ENCODE results near the gene ELAVL3.

The ELAVL3 gene

DNA sequence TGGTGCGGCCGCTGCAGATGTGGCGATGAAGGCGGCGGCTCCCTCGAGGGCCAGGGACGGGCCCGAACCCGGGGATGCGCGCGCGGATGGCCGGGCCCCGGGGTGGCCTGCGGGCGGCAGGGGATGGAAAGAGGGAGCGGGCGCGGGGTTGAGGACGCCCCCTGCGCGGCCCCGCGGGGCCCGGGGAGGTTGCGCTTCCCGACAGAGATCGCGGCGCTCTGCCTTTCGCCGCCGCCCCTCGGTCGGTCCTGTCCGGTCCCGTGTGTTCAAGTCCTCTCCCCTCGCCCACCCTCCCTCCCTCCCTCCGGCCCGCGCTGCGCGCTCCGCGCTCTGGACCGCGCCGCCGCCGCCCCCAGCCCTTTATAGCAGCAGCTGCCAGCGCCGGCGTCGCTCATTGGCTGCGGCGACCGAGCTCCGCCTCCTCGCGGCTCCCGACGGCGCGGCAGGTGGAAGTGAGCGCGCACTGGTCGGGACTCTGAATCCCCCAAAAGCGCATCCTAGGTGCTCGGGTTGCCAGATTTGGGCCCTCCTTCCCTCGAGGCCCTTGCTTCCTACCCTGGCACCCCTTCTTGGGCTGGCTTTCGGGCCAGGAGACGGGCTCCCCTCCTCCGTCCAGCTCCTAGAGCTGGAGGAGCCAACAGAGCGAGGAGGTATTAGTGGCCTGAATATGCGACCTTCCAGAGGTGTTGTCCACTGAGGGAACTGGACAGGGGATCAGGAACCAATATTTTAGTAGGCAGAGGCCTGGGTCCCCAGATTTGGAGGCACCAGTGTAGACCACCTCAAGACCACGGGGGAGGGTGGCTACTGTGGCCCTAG, at the start of gene ELAVL3:
Gene ELAVL3 (minus strand): TSS at position 332 of the 819 bp plus-strand sequence. CDS start 438 bp downstream, outside the sequence.
- DNase-seq = no peak

DNA sequence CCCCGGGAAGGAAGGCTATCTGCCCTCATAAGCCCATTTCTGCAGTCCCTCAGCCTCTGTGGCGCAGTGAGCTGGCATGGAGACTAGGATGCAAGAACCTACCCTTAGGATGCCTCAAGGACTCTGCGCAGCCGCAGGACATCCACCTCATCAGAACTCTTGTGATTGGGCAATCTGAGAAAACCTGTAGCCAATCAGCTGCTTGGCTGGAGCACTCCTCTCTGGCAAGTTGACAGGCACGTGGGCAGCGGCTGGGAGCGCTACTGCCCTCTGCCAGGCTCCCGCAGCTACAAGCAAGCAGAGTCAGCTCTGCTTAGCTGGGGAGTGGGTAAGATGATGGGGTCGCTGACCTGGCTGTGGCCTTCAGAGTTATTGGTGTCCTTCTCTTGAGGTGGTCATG, 49.6 kb upstream of the ELAVL3 start:
- peak; percentile 77 for DNase-seq

DNA sequence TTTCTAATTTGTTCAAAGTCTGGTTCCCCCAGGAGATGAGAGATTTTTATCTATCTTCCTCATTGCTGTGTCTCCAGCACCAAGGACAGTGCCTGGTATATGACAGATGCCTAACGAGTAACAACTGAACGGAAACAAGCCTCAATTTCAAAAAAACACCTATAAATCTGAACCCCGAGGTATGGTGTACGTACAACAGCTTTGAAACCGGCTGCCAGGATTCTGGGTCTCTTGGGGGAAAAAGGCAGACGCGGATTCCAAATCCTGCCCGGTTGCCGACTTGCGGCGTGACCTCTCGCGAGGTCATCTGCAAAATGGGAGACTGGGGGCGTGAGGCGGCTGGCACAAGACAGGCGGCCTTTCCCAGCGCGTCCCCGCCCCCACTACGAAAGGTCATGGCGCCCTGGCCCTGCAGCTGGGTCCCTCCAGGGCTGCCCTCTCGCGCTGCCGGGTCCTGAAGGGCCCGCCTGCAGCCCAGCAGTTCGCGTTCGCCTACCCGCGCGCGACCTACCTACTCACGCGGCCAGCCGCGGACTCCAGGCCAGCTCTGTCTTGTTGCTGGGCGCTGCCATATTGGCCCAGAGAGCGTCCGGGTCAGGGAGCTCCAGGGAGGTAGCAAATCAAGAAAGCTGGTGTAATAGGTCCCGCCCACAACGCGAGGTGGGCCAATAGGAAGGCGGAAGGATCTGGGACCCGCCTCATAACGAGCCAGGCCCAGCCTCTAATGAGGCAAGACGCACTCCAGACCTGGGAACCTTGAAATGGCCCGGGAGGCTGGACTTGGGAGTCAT, 47.9 kb upstream of the ELAVL3 start, which contains the start of gene ECSIT:
Gene ECSIT (minus strand): TSS at position 584 of the 791 bp plus-strand sequence. CDS start 9,964 bp downstream, outside the sequence.
- DNase-seq = peak; percentile 97

DNA sequence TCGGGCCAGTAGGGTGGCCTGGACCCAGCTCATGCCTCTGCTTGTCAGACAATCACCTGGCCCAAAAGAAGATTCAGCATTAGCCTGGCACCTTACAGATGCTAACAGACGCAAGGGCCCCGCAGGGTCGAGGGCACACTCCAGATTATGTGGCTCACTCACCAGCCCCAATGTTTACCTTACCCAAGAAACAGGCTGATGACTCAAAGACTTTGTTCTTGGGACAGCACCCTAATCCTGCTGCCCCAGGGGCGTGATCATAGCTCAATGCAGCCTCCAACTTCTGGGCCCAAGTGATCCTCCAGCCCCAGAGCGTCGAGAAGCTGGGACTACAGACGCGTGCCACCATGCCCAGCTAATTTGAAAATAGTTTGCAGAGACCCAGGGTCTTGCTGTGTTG, 38.3 kb upstream of the ELAVL3 start:
- no peak for DNase-seq

DNA sequence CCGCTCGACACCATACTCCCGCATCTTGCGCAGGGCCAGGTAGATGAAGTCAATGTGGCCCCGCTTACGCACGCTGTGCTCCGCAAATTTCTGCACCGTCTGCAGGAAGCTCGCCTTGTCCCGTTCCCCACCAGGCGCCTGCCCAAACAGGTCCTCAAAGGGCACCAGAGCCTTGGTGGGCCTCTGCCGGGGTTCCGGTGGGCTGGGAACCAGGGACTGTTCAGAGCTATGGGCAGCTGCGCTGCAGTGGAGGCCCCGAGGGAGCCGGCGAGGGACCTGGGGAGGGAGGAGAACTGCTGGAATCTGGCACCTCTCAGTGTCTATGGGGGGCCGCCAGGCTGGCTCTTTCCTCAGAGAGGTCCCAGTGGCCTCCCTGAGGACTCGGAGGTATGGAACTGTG, 33.1 kb upstream of the ELAVL3 start:
- no peak for DNase-seq

DNA sequence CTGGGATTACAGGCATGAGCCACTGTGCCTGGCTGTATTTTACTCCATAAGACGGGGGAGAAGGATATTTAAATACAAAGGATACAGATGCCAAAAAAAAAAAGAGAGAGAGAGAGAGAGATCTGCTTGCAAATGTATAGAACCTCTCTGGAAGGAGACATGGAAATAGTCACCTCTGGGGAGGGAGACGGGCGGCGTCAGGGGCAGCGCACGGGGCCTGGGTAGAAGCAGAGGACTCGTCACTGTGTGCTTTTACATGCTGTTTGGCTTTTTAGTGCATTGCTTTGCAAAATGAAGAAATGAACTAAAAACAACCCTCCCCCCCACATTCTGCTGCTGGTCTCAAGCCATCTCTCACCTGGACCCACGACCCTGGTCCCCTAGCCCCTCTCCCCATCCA, 29.6 kb upstream of the ELAVL3 start:
- no peak for DNase-seq

DNA sequence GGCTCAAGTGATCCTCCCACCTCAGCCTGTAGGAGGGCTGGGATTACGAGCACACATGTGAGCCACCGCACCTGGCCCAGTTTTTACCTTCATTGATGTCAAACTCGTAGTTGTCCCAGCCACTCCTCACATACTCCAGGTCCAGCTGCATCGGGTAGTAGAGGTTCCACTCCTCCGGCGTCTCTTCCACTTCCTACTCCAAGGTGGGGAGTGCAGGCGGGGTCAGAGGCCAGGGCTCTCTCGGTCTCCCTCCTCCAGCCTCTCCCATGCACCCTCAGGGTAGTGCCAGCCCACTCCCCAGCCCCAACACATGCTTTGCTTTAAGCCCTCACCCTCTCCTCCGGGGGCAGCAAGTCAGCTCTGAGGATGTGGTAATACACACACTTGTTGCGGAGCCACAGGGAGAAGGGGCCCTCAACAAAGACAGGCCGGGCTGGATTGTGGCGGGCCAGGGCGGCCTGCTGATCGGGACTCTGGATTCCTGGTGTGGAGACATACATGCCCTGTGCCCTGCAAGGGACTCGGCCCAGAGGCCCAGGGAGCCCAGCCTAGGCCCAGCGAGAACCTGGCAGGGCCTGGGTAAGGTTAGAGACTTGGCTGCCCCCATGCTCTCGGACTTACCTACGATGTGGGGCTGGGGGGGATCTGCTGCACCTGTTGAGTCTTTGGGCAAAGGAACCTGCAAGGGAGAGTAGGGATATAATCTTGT, 26.7 kb upstream of the ELAVL3 start:
- DNase-seq = no peak

DNA sequence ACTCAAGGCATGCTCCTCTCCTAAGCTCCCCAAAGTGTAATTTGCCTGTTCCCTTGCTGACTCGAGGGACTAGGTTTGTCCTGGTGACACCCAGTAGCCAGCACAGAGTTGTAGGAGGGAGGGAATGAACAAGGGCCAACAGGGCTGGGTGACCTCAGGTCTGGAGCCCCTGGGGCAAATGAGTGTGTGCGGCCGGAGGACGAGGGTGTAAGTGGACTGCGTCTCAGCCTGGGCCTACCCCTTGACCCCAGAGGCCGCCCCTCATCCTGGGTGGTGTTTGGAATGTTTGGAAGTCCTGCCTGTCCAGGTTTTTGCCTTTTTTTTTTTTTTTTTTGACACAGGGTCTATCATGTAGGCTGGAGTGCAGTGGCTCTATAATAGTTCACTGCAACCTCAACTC, 26.1 kb upstream of the ELAVL3 start:
- DNase-seq = no peak

DNA sequence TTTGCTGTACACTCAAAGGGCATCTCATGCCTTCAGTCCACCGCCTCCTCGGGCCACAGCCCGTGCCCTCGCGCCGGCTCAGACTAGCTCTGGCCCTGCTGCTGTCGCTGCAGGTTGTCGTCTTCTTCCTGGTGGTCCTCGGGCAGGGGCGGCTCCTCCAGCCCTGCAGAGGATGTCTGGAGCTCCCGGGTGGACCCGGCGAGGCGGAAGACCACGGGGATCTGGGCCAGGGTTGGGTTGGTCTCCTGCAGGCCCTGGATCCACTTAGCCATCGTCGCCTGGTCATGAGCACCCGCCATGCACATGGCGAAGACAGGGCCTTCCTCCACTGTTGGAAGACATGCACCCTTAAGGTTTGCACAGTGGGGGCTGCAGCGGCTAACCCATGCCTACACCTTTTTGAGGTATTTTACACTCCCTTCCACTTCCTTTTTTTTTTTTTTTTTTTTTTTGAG, 25.3 kb upstream of the ELAVL3 start:
- DNase-seq = no peak

DNA sequence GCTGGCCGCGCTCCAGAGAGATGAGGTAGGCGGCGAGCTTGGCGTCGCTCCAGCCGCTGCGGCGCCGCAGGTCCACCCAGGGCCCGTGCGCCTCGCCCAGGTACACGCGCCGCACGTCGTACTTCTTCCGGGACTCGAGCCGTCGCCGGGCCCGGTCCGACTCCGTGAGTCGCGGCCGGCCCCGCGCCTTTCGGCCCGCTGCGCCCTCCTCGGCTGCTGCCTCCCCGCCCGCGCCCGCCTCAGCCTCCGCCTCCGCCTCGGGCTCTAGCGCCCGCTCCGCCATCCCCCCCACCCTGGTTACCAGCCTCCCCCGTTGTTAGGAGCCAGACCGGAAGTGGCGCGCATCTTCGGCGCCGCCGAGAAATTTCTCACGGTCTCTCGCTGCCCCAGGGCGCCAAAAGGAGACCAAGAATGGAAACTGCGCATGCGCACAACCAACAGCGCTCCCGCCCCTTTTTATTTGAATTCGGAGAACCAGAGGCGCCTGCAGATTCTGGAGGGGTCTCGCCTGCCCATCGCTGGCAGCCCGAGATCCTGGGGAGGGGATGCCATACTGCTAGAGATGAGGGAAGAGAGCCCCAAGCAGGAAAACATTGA, 24.8 kb upstream of the ELAVL3 start, which contains the start of gene ZNF653:
Gene ZNF653 (minus strand): TSS at position 336 of the 597 bp plus-strand sequence. CDS start 53 bp downstream, at position 283.
- DNase-seq = peak; percentile 96

DNA sequence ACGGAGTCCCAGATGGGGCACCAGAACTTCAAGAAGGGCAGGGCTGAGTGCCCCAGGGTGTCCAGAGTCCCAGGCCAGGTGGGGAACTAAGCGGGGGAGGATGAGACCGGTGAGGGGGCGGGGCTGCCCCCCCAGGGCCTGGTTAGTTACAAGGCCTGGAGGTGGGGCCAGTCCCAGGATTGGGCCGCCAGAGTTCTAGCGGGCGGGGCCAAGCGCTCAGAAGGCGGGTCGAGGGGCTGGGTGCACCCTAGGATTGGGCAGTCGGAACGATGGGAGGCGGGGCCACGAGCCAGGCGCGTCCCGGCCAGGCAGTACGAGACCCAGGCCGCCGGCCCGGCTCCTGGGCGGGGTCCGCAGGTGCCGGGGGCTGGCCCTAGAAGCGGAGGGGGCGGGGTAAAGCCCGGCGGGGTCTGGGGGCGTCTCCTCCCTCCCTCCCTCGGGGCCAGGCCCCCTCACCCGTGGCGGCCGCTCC, 24.2 kb upstream of the ELAVL3 start:
- DNase-seq = peak; percentile 97

DNA sequence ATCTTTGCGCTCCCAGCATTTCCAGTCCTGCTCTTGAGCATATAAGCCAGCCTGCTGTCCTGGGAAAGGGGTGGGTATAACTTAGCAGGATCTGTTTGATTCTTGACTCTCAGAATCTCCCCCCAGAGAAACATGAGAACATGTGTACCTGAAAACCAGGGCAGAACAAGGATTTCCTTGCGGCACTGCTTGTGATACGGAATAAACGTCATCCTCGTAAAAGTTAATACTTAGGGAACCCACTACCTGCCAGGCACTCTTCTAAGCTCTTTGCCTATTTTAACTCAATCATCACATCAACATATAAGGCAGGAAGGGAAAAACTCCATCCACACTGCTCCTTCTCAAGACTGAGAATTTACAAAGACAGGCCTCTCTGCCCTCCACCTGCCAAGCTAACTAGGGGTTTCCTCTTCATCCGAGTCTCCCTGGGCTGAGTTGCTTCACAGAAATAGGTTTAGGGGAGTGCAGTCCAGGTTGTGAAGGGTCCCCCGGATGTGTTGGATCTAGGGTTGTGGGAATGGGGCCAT, 23.7 kb upstream of the ELAVL3 start:
- no peak for DNase-seq

DNA sequence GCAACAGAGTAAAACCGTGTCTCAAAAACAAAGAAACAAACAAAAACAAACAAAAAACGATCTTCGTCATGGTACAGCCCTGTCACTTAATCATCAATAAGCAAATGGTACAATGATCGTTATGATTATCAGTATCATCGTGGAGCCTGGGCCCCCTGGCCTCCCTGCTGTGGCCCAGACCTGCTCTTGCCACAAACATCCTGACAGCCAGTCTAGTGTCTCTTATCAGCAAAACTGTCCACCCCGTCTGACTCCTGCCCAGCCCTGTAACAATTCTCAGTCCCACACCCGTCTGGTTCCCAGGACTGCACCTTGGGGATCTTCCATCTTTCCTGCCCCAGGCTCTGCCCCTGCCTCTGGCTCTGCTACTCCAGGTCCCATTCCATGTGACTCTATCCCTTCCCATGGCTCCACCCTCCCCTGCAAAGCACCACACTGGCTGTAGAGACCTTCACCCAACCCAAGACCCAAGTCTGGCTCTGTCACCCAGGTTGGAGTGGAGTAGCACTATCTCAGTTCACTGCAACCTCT, 19.1 kb upstream of the ELAVL3 start:
- DNase-seq = no peak

DNA sequence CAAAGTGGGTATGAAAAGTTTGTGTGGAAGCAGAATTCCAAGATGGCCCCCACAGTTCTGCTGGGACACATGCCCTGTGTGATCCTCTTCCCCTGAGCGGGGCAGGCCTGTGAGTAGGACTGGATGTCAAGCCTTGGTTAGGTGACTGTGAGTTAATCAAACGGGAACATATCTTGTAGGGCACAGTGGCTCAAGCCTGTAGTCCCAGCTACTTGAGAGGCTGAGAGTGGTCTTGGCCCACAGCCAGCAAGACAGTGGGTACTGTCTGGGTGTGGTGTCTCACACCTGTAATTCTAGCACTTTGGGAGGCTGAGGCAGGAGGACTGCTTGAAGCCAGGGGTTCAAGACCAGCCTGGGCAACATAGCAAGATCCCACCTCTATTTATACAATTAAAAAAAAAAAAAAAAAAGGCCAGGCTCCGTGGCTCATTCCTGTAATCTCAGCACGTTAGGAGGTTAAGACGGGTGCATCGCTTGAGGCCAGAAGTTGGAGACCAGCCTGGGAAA, 18.4 kb upstream of the ELAVL3 start:
- no peak for DNase-seq

DNA sequence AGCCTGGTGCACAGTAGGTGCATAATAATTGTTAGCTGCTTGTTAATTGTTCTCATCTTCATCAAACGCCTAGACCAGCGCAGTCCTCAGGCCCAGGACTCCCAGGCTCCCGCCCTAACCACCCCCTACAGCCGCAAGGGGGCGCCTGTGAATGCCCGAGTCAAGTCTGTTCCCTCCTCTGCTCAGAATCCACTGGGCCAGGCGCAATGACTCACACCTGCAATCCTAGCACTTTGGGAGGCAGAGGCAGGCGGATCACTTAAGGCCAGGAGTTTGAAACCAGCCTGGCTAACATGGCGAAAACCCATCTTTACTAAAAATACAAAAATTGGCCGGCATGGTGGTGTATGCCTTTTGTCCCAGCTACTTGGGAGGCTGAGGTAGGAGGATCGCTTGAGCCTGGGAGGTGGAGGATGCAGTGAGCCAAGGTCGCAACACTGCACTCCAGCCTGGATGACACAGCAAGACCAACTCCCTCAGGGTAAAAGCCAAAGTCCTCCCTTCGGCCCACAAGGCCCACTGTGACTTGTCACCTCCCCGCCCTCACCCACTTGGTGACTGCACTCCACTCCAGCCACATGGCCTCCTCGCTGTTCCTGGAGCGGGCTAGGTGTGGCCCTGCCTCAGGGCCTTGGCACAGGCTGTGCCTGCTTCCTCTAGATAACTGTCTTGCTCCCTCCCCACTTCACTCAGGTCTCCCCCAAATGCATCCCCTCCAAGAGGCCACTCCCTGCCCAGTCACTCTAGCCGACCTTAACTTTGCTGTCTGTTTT, 15.7 kb upstream of the ELAVL3 start:
- no peak for DNase-seq

DNA sequence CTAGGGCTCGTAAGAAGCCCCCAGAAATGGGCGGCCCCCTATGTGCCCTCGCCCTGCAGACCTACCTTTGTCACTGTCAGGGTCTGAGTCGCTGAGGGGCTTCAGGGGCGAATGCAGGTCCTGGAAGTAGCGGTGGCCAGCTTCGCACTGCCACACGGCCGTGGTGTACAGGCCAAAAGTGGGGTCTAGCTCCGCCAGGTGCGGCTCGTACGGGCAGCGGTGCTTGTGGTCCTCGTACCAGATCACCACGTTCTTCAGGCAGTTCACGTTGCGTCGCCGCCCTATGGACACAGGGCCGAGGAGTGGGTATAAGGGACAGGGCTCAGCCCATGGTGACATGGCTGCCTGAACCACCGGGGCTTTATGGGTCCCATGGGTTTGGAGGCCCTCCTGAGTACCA, 15.0 kb upstream of the ELAVL3 start:
- no peak for DNase-seq

DNA sequence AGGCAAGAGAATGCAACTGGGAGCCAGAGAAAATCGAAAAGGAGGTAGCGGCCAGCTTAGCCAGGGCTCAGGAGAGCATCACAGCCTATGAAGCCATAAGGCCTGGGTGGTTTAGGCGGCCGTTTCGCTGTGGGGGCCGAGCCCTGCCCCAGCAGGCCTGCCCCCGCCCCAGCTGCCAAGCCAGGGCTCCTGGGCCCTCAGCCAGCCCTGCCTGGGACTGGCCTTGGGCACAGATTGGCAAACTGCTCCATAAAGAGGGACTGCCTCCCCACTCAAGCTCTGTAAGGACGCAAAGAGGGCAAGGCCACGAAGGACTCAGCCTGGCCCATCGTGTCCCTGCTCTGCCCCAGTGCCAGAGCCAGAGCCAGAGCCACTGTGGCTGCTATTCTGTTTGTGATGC, 14.6 kb upstream of the ELAVL3 start:
- DNase-seq = no peak

DNA sequence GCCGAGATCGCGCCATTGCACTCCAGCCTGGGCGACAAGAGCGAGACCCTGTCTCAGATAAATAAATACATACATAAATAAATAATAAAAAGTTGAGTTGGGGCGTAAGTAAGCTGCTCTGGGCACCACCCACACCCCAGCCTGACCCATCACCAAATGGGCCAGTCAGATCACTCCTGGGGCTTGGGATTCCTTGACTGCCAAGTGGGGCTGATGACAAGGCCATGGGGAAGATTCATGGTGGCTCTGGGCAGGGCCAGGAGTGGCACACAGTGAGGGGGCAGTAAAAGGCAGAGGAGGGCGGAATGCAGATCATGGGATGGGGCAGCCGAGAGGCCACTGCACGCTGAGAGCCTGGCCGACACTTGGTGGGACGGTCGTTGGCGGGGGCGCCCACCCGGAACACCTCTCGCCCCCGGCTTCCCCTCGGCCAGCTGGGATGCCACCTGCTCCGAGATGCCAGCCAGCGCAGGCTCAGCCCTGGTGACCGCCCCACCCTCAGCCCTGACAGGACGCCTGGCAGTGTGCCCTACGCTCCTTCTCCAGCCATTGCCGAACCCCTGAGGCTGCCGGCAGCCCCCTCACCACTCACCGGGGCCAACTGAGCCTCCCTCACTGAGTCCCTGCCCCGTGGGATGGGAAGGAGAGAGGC, 13.9 kb upstream of the ELAVL3 start:
- no peak for DNase-seq

DNA sequence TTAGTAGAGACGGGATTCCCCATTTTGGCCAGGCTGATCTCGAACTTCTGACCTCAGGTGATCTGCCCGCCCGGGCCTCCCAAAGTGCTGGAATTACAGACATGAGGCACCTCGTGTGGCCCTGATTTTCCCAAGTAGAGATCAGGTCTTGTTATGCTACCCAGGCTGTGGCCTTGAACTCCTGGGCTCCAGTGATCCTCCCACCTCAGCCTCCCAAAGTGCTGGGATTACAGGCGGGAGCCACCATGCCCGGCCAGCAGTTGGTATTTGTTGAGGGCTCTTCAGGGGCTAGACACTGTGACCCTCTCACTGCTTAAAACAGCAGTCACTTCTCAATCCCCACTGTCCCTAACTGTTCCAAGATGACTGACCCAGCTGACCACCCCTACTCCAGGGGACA, 8.5 kb upstream of the ELAVL3 start:
- DNase-seq = no peak

Data from left hindlimb (tissue), 1 donor.